ENCODE measurements around the gene PLTP.
"Not testable (repeated sequence)": the region's sequence is repeated elsewhere in the genome, so short reads cannot be mapped to it uniquely, and the experiment has no call there.

PLTP gene

DNA sequence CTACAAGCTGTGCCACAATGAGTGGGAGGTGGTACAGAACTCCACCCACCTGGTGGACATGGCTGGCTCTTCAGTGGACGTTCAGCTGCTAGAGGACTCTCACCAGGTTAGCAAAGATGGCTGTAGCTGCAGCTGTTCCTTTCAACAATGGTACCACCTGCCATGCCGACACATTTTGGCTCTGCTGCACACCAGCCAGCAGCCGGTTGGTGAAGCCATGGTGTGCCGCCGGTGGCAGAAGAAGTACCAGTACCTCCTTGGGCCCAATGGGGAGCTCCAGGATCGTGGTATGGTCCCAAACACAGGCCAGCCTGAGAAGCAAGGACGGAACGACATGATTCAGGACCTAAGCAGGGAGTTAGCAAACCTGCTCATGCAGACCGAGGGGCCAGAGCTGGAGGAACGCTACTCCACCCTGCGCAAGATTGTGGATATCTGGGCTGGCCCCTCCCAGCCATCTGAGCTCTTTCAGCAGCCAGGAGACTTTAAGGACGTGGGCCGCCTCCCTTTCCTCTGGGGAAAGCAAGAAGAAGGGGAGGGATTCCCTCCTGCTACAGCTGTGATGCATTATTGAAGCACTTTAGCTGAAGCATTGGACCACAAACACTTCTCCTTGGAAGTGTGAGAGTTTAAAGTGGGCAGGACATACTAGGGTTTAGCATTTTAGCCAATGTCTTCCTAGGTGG is 33.7 kb downstream of the PLTP start:
- DNase-seq (ENCODE audit: extremely low spot score): no peak
- TF ChIP-seq CTCF (IDR thresholded peaks at IDR 0.05; ENCODE audit: control extremely low read depth, extremely low read depth, low read depth, missing control alignments): no peak
- POLR2A ChIA-PET: no interaction called here
- CTCF ChIA-PET: interaction anchor here (0.7 kb wide), 1 partner anchor 12 kb away, joined by 5 read pairs; the partner anchor contains the start of gene NEURL2

DNA sequence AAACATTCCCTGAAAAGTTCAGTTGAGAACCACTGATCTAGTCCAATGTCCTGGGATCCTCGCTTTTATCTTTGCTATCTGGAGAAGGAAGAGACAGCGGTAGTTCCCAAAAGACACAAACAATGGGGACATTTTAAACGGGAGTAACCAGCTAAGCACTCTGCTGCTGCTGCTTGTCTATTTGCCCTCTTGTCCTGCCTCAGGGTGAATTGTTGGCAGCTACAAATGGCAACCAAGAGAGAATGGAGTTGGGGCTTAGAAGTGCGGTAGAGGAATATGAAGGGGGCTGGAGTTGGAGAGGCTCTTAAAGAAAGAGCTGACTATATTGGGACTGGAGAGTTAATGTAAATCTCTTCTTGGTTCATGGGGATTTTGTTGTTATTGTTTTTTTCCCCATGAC is 37.4 kb downstream of the PLTP start:
- CTCF ChIA-PET: interaction anchor here (1.0 to 1.2 kb wide), 2 partner anchors 16 to 113 kb away, joined by 3 read pairs; partner anchors contain the start of genes CTSA and NEURL2
- DNase-seq (ENCODE audit: extremely low spot score): no peak
- POLR2A ChIA-PET: no interaction called here
- TF ChIP-seq CTCF (IDR thresholded peaks at IDR 0.05; ENCODE audit: control extremely low read depth, extremely low read depth, low read depth, missing control alignments): no peak

- DNase-seq (ENCODE audit: extremely low spot score); POLR2A ChIA-PET: not testable (repeated sequence)
- CTCF ChIA-PET: interaction anchor here (1.0 kb wide), 1 partner anchor 113 kb away, joined by 3 read pairs; no protein-coding TSS in a partner anchor
Observed at GRCh38 chr20:45874104-45874481, 37.9 kb downstream of the PLTP start.

GRCh38 chr20:45873409-45874103 is 38.4 kb downstream of the PLTP start:
- ChIA-PET POLR2A (no interaction called here), CTCF (interaction anchor here (1.0 kb wide), 3 partner anchors 10 to 114 kb away, joined by 3 read pairs; no protein-coding TSS in a partner anchor)
- DNase-seq (ENCODE audit: extremely low spot score): no peak
- no peak for TF ChIP-seq CTCF (IDR thresholded peaks at IDR 0.05; ENCODE audit: control extremely low read depth, extremely low read depth, low read depth, missing control alignments)

DNA sequence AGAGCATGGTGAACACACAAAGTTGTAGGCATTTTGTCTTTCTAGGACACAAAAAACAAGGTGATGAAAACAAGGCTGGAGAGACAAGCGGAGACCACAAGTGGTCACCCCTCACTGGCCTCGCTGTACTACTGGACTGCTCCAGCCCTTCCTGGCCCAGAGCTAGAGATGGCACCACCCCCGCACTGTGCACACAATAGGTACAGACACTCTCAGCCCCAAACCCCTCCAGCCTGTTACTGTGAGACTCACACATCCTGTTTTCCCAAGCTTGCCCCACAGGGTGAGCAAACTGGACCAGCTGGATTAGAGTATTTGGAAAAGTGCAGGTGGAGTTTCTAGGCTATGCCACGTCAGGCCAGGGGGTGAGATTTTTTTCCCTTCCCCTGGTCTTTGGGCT is 39.3 kb downstream of the PLTP start:
- no peak for DNase-seq (ENCODE audit: extremely low spot score)
- CTCF ChIA-PET: interaction anchor here (0.6 to 1.4 kb wide), 3 partner anchors 8 to 97 kb away, joined by 3 to 4 read pairs (median 3); no protein-coding TSS in a partner anchor
- POLR2A ChIA-PET: no interaction called here
- no peak for TF ChIP-seq CTCF (IDR thresholded peaks at IDR 0.05; ENCODE audit: control extremely low read depth, extremely low read depth, low read depth, missing control alignments)

GRCh38 chr20:45867819-45868176 is 44.2 kb downstream of the PLTP start:
- ChIA-PET CTCF (interaction anchor here (1.6 to 2.4 kb wide), 3 partner anchors 16 to 102 kb away, joined by 3 to 6 read pairs (median 4); no protein-coding TSS in a partner anchor), POLR2A (no interaction called here)

More at GRCh38 chr20:45867819-45868176, 44.2 kb downstream of the PLTP start:
- no peak for DNase-seq (ENCODE audit: extremely low spot score)
- no peak for TF ChIP-seq CTCF (IDR thresholded peaks at IDR 0.05; ENCODE audit: control extremely low read depth, extremely low read depth, low read depth, missing control alignments)

Data from GM10248 (cell line).